HEK293 (cell line): ENCODE results near the gene XKR3.

Experiments
- CTCF ChIA-PET: fragments of 350-600 bp; formaldehyde crosslinking; extraction: SDS; loops from one replicate; lab custom pipeline; 2021; ENCODE audit warnings: antibody characterized with exemption; lab: Yijun Ruan, JAX
- POLR2A ChIA-PET: fragments of 300-600 bp; formaldehyde crosslinking; extraction: SDS; loops from one replicate; lab custom pipeline; 2020; ENCODE audit warnings: antibody characterized with exemption, inconsistent platforms; lab: Yijun Ruan, JAX
- H3K27ac ChIP-seq: fragments of 200-500 bp; sonication (Bioruptor generic); 2 replicates; pipeline ENCODE4 v1.5.1; 2014; ENCODE audit warnings: low read depth, low read length, control low read depth, inconsistent platforms; ENCODE audit errors: extremely low read depth
- H3K36me3 ChIP-seq, 2 experiments: fragments of 200-500 bp in 1 of 2; sonication (Bioruptor generic) in 1 of 2; 1 replicate in 1 of 2; 2 replicates in 1 of 2; pipeline ENCODE4 v1.5.1; 2014 to 2017; ENCODE audit warnings: inconsistent platforms in 2 of 2, low read length in 2 of 2; ENCODE audit not compliant: control insufficient read depth in 2 of 2, insufficient read depth in 1 of 2
- H3K4me1 ChIP-seq: fragments of 200-500 bp; sonication (Bioruptor generic); 2 replicates; pipeline ENCODE4 v1.5.1; 2014; ENCODE audit warnings: mild to moderate bottlenecking, low read length, inconsistent platforms; ENCODE audit not compliant: control insufficient read depth, insufficient read depth
- H3K4me3 ChIP-seq: 2 replicates; pipeline ENCODE4 v1.5.1; 2011; ENCODE audit warnings: low read depth, mild to moderate bottlenecking, control low read depth, low read length, moderate library complexity
- H3K9me3 ChIP-seq: fragments of 200-500 bp; sonication (Bioruptor generic); 2 replicates; pipeline ENCODE4 v1.5.1; 2014; ENCODE audit warnings: low read depth, low read length, inconsistent platforms; ENCODE audit not compliant: control insufficient read depth, insufficient read depth
- IKZF3 ChIP-seq: fragments of 450-650 bp; IDR thresholded peaks from 2 replicates; pipeline ENCODE4 v1.5.0; 2018; ENCODE audit warnings: missing biosample characterization, mild to moderate bottlenecking, missing genetic modification characterization, moderate library complexity
- KLF7 ChIP-seq: fragments of 450-650 bp; formaldehyde crosslinking; IDR thresholded peaks from 2 replicates; pipeline ENCODE4 v1.5.1; 2016; ENCODE audit warnings: missing biosample characterization, missing genetic modification characterization, borderline replicate concordance
- OSR2 ChIP-seq: fragments of 450-650 bp; formaldehyde crosslinking; IDR thresholded peaks from 2 replicates; pipeline ENCODE4 v1.5.1; 2016; ENCODE audit warnings: missing biosample characterization, missing genetic modification characterization
- PBX3 ChIP-seq: sonication (generic); formaldehyde crosslinking; IDR thresholded peaks from 2 replicates; pipeline ENCODE4 v1.8.1; 2022; ENCODE audit warnings: mild to moderate bottlenecking, moderate library complexity, missing genetic modification reagents
- PRDM1 ChIP-seq: fragments of 450-650 bp; formaldehyde crosslinking; IDR thresholded peaks from 2 replicates; pipeline ENCODE4; 2016; ENCODE audit warnings: missing biosample characterization, missing genetic modification characterization
- PRDM2 ChIP-seq: fragments of 450-650 bp; formaldehyde crosslinking; IDR thresholded peaks from 2 replicates; pipeline ENCODE4 v1.5.1; 2016; ENCODE audit warnings: missing biosample characterization, missing genetic modification characterization, borderline replicate concordance
- REST ChIP-seq: fragments of 450-650 bp; formaldehyde crosslinking; IDR thresholded peaks from 2 replicates; pipeline ENCODE4 v1.5.1; 2016; ENCODE audit warnings: missing biosample characterization, missing genetic modification characterization
- SCRT1 ChIP-seq: fragments of 450-650 bp; formaldehyde crosslinking; IDR thresholded peaks from 2 replicates; pipeline ENCODE4 v1.5.1; 2016; ENCODE audit warnings: missing biosample characterization, missing genetic modification characterization, borderline replicate concordance
- SETDB1 ChIP-seq: IDR thresholded peaks from one replicate; pipeline ENCODE4 v1.6.1; 2017; ENCODE audit warnings: mild to moderate bottlenecking, low read length, moderate library complexity, mixed read lengths; ENCODE audit not compliant: insufficient read length
- TCF7L2 ChIP-seq: IDR thresholded peaks from 2 replicates; pipeline ENCODE4 v1.6.1; 2011; ENCODE audit warnings: low read depth, mild to moderate bottlenecking, inconsistent platforms, low read length, moderate library complexity, borderline replicate concordance
- ZBTB48 ChIP-seq: fragments of 450-650 bp; formaldehyde crosslinking; IDR thresholded peaks from 2 replicates; pipeline ENCODE4 v1.5.1; 2016; ENCODE audit warnings: missing biosample characterization, missing genetic modification characterization
- ZEB2 ChIP-seq: fragments of 450-650 bp; formaldehyde crosslinking; IDR thresholded peaks from 2 replicates; pipeline ENCODE4 v1.5.1; 2016; ENCODE audit warnings: missing biosample characterization, missing genetic modification characterization
- ZNF157 ChIP-seq: fragments of 450-650 bp; formaldehyde crosslinking; IDR thresholded peaks from 2 replicates; pipeline ENCODE4 v1.5.1; 2016; ENCODE audit warnings: missing biosample characterization, missing genetic modification characterization
- ZNF174 ChIP-seq: fragments of 450-650 bp; formaldehyde crosslinking; IDR thresholded peaks from 2 replicates; pipeline ENCODE4 v1.5.0; 2017; ENCODE audit warnings: missing biosample characterization, mild to moderate bottlenecking, missing genetic modification characterization
- ZNF211 ChIP-seq: fragments of 450-650 bp; formaldehyde crosslinking; IDR thresholded peaks from 2 replicates; pipeline ENCODE4 v1.5.1; 2016; ENCODE audit warnings: low read depth, missing biosample characterization, missing genetic modification characterization
- ZNF248 ChIP-seq: fragments of 450-650 bp; formaldehyde crosslinking; IDR thresholded peaks from 2 replicates; pipeline ENCODE4 v1.5.1; 2017; ENCODE audit warnings: missing biosample characterization, missing genetic modification characterization
- ZNF274 ChIP-seq, 2 experiments: fragments of 200-500 bp in 1 of 2; fragments of 450-650 bp in 1 of 2; sonication (Bioruptor generic) in 1 of 2; formaldehyde crosslinking in 1 of 2; IDR thresholded peaks; 2 replicates each; pipeline versions ENCODE4 v1.5.1 to v1.6.1; 2014 to 2016; ENCODE audit warnings: borderline replicate concordance in 1 of 2, inconsistent platforms in 1 of 2, low read length in 1 of 2, missing biosample characterization in 1 of 2, missing genetic modification characterization in 1 of 2
- ZNF335 ChIP-seq: fragments of 450-650 bp; formaldehyde crosslinking; conservative IDR thresholded peaks from 2 replicates; pipeline ENCODE4 v1.5.1; 2016; ENCODE audit warnings: missing biosample characterization, missing genetic modification characterization
- ZNF341 ChIP-seq: fragments of 450-650 bp; formaldehyde crosslinking; IDR thresholded peaks from 2 replicates; pipeline ENCODE4; 2016; ENCODE audit warnings: low read depth, missing biosample characterization, missing genetic modification characterization
- ZNF37A ChIP-seq: fragments of 450-650 bp; IDR thresholded peaks from 2 replicates; pipeline ENCODE4 v1.5.1; 2018; ENCODE audit warnings: missing biosample characterization, missing genetic modification characterization
- ZNF549 ChIP-seq: fragments of 450-650 bp; IDR thresholded peaks from 2 replicates; pipeline ENCODE4 v1.5.1; 2018; ENCODE audit warnings: missing biosample characterization, missing genetic modification characterization, mild to moderate bottlenecking, inconsistent platforms, moderate library complexity
- ZNF561 ChIP-seq: fragments of 450-650 bp; IDR thresholded peaks from 2 replicates; pipeline ENCODE4 v1.5.1; 2018; ENCODE audit warnings: missing biosample characterization, missing genetic modification characterization, borderline replicate concordance
- ZNF580 ChIP-seq: fragments of 450-650 bp; formaldehyde crosslinking; IDR thresholded peaks from 2 replicates; pipeline ENCODE4 v1.5.1; 2016; ENCODE audit warnings: missing biosample characterization, missing genetic modification characterization
- ZNF626 ChIP-seq: fragments of 450-650 bp; sonication (Bioruptor Pico); formaldehyde crosslinking; IDR thresholded peaks from 2 replicates; pipeline ENCODE4 v1.5.1; 2018; ENCODE audit warnings: missing biosample characterization, missing genetic modification characterization, inconsistent platforms
- ZNF660 ChIP-seq: fragments of 450-650 bp; IDR thresholded peaks from 2 replicates; pipeline ENCODE4 v1.5.1; 2018; ENCODE audit warnings: missing biosample characterization, mild to moderate bottlenecking, missing genetic modification characterization
- ZNF664 ChIP-seq: fragments of 450-650 bp; formaldehyde crosslinking; IDR thresholded peaks from 2 replicates; pipeline ENCODE4 v1.5.1; 2016; ENCODE audit warnings: missing biosample characterization, missing genetic modification characterization
- ZNF776 ChIP-seq: fragments of 450-650 bp; formaldehyde crosslinking; IDR thresholded peaks from 2 replicates; pipeline ENCODE4 v1.5.0; 2017; ENCODE audit warnings: missing biosample characterization, missing genetic modification characterization, borderline replicate concordance
- ZNF830 ChIP-seq: fragments of 450-650 bp; IDR thresholded peaks from 2 replicates; pipeline ENCODE4 v1.5.0; 2018; ENCODE audit warnings: missing biosample characterization, missing genetic modification characterization, low read depth, mild to moderate bottlenecking, moderate library complexity

XKR3 gene

GRCh38 chr22:16801571-16801970, 23.6 kb downstream of the XKR3 start (continued):
- TF ChIP-seq PRDM2 (no peak), ZNF830 (no peak), PBX3 (CRISPR knock-in tag) (no peak), OSR2 (tag by site-specific recombination) (no peak), ZNF274 (IDR thresholded peaks at IDR 0.05; ENCODE audit: low read length) (no peak), ZNF274 (tag by site-specific recombination; IDR thresholded peaks at IDR 0.05; ENCODE audit: borderline replicate concordance) (no peak), ZEB2 (tag by site-specific recombination) (no peak), ZNF341 (tag by site-specific recombination) (no peak), ZNF561 (tag by site-specific recombination) (no peak), REST (tag by site-specific recombination) (no peak), ZNF664 (no peak), SCRT1 (tag by site-specific recombination) (no peak), ZNF626 (no peak), ZNF37A (tag by site-specific recombination) (no peak)

GRCh38 chr22:16801088-16801487, 24.1 kb downstream of the XKR3 start:
- H3K27ac ChIP-seq, result no peak overlapping the region
- no peaks in the 10 kb centered on the region for H3K4me1 ChIP-seq
- no peaks in the 10 kb centered on the region for H3K9me3 ChIP-seq
- no peak overlapping the region for H3K4me3 ChIP-seq
- H3K36me3 ChIP-seq, result no peaks in the 10 kb centered on the region
- CTCF ChIA-PET, result interaction anchor here (0.6 to 2.1 kb wide), 3 partner anchors 15 to 27 kb away, joined by 3 to 9 read pairs (median 3); no protein-coding TSS in a partner anchor
- POLR2A ChIA-PET, result no interaction called here
- TF ChIP-seq ZNF211 (no peak), ZNF549 (no peak), ZNF174 (tag by site-specific recombination) (no peak), ZBTB48 (tag by site-specific recombination) (no peak), ZNF335 (tag by site-specific recombination) (no peak), ZNF660 (tag by site-specific recombination) (no peak), IKZF3 (tag by site-specific recombination) (no peak), PRDM1 (no peak), TCF7L2 (no peak), ZNF37A (tag by site-specific recombination) (no peak), ZNF248 (no peak), KLF7 (no peak), ZNF157 (tag by site-specific recombination) (no peak), SETDB1 (no peak), ZNF776 (tag by site-specific recombination) (no peak), ZNF561 (tag by site-specific recombination) (no peak), ZNF580 (no peak)
